Kidney epithelial cell (primary cell): ENCODE results near the gene SLC38A3. TPM values are rescaled to one million over a fixed set of nuclear protein-coding genes. Genes with fewer than 3 reads are reported as not detected.

Experiments
- DNase-seq: peaks from one replicate; pipeline ENCODE4 v3.0.0-alpha.2; 2010; ENCODE audit warnings: low read depth
- H3K27me3 ChIP-seq: 2 replicates; pipeline ENCODE4 v1.6.0; 2011; ENCODE audit warnings: low read length; ENCODE audit not compliant: control insufficient read depth, insufficient read depth
- H3K36me3 ChIP-seq: 2 replicates; pipeline ENCODE4 v1.5.1; 2011; ENCODE audit warnings: low read length; ENCODE audit not compliant: control insufficient read depth, insufficient read depth
- H3K4me3 ChIP-seq: 2 replicates; pipeline ENCODE4 v1.5.1; 2011; ENCODE audit warnings: low read depth, mild to moderate bottlenecking, control low read depth, low read length
- total RNA-seq: library from RNA; depleted of rRNA; stranded (reverse); fragments of >200 nt; gene quantifications from 2 replicates; pipeline ENCODE4 v1.2.3, GENCODE V29; 2015
- TF ChIP-seq, protein P1 (sequence below): IDR thresholded peaks from 2 replicates; pipeline ENCODE4 v1.5.1; 2011; ENCODE audit warnings: mild to moderate bottlenecking, moderate library complexity, low read length, control low read depth, inconsistent platforms; ENCODE audit not compliant: insufficient read depth, poor library complexity, severe bottlenecking

Gene SLC38A3
- total RNA-seq, 1 donor from 2014 or later, result 0.13 TPM

DNA sequence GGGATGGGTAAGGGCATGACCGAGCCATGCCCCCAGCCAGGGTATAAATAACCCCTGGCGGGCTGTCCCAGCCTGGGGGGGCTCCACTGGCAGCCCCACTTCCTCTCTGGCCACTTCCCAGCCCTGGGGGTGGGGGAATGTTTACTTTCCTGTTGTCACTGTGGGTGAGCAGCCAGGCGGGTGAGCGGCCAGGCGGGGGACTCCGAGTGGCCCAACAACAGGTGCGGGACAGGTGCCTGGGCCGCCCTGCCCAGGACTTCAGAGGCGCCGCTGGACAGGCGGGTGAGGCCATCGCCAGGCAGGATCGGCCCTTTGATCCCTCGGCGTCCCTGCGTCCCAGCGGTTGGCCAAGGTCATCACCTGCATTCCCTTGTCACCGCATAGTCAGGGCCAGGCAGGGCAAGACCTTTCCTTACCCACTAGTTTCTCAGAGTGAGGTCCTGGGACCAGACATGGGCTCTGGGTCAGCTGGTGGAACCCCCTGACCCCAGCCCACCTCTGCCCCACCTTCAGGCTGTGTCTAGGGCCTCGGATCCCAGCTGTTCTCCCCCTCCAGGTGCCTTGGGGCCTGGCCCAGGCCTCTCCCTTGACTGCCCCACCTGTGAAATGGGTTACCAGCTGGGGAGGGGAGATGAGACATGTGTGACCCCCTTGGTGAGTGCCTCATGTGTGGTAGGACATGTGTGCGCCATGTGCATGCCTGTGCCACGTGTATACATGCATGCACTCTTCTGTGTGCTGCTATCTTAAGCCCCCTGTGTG is 33.4 kb upstream of the SLC38A3 start:
- peaks cover 2% of the 10 kb centered on the region for H3K36me3 ChIP-seq
- DNase-seq, result no peak
- TF ChIP-seq, protein P1, sequence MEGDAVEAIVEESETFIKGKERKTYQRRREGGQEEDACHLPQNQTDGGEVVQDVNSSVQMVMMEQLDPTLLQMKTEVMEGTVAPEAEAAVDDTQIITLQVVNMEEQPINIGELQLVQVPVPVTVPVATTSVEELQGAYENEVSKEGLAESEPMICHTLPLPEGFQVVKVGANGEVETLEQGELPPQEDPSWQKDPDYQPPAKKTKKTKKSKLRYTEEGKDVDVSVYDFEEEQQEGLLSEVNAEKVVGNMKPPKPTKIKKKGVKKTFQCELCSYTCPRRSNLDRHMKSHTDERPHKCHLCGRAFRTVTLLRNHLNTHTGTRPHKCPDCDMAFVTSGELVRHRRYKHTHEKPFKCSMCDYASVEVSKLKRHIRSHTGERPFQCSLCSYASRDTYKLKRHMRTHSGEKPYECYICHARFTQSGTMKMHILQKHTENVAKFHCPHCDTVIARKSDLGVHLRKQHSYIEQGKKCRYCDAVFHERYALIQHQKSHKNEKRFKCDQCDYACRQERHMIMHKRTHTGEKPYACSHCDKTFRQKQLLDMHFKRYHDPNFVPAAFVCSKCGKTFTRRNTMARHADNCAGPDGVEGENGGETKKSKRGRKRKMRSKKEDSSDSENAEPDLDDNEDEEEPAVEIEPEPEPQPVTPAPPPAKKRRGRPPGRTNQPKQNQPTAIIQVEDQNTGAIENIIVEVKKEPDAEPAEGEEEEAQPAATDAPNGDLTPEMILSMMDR, result no peak
- H3K4me3 ChIP-seq, result no peak overlapping the region
- no peaks in the 10 kb centered on the region for H3K27me3 ChIP-seq

DNA sequence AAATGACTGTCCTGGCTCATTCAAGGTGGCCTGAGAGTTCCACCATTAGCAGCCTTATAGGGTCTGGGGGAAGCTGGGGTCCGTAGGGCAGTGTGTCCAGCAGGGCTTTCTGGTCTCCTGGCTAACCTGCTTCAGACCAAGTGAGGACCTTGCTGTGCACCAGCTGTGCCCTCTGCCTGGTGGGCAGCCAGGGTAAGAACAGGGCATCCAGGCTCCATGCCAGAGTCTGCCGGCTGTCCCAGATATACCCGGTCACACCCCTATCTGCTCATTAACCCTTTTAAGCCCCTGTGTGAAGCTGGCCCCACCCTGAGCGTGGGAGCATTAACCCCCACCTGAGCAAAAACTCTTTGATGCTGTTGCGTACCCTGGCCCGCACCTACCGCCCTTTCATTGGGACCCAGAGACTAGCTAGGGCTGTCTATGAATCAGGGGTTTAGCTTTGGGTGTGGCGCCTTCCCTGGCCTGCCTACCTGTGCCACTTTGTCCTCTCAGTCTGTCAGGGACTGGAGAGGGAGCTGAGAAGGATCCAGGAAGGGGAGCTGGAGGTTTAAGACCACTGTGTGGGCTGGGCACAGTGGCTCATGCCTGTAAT is 32.3 kb upstream of the SLC38A3 start:
- peaks cover 2% of the 10 kb centered on the region for H3K36me3 ChIP-seq
- H3K27me3 ChIP-seq, result no peaks in the 10 kb centered on the region
- TF ChIP-seq, protein P1, result no peak
- no peak overlapping the region for H3K4me3 ChIP-seq
- no peak for DNase-seq

DNA sequence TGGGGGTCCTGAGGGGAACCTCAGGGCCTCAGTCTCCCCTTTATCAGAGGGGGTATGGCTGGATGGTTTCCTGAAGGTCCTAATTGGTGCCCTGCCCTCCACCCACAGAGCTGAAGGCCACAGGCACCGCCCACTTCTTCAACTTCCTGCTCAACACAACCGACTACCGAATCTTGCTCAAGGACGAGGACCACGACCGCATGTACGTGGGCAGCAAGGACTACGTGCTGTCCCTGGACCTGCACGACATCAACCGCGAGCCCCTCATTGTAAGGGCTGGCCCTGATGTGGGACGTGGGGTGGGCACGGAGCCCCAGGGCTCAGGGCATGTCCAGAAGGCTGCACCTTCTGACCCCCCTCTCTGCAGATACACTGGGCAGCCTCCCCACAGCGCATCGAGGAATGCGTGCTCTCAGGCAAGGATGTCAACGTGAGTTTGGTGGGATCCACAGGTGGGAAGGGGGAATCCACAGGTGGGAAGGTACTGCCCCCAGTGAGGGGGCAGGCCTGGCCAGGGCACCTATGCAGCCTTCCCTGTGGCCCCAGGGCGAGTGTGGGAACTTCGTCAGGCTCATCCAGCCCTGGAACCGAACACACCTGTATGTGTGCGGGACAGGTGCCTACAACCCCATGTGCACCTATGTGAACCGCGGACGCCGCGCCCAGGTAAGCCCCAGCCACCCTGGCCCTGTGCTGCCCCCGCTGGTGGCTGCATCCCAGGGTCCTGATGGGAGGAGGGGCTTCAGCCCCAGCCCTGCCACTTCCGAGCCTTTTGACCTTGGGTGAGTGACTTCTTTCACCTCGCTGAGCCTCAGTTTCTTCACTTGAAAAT is 31.2 kb upstream of the SLC38A3 start:
- peaks cover 2% of the 10 kb centered on the region for H3K36me3 ChIP-seq
- no peak for DNase-seq
- no peaks in the 10 kb centered on the region for H3K27me3 ChIP-seq
- TF ChIP-seq, protein P1, result no peak
- H3K4me3 ChIP-seq, result no peak overlapping the region

DNA sequence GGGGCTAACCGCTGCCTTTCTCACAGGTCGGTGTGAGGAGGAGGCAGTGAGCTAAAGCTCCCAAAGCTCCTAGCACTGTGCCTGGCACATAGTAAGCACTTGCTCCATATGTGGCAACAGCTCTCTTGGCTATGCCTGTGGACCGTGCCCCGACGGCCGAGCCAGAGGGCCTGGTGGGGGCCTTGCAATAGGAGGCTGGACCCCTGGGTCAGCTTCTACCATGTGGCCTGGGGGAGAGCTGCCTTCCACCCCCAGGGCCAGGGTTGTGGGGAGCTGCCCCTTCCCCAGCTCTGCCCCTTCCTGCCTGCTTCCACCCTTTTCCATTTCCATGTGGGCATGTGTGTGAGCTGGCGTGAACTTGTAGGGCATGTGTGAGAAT is 30.6 kb upstream of the SLC38A3 start:
- Histone ChIP-seq H3K36me3 (peaks cover 2% of the 10 kb centered on the region), H3K4me3 (no peak overlapping the region), H3K27me3 (no peaks in the 10 kb centered on the region)
- no peak for DNase-seq
- TF ChIP-seq, protein P1, result no peak

DNA sequence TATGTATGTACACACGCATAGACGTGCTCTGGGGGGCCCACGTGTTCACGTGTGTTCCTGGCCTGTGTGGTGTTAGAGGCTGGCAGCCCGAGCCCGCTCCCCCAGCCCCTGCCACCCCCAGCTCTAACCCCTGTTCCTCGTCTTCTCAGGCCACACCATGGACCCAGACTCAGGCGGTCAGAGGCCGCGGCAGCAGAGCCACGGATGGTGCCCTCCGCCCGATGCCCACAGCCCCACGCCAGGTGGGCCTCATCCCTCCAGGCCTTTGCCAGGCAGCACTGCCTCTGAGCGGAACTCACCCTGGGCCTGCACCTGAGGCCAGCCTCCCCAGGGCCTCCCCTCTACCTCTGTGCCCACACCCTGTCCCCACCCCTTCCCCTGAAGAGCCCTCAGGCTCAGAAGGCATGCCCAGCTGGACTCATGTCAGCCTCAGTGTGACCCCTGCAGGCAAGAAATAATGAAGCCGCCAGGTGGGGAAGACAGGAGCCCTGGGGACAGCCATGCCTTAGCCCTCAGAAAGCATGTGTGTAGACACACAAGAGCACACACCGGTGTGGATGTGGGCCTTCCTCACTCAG is 30.0 kb upstream of the SLC38A3 start:
- TF ChIP-seq, protein P1, result no peak
- peaks cover 2% of the 10 kb centered on the region for H3K36me3 ChIP-seq

More for the DNA sequence above, 30.0 kb upstream of the SLC38A3 start:
- Histone ChIP-seq H3K4me3 (no peak overlapping the region), H3K27me3 (no peaks in the 10 kb centered on the region)
- DNase-seq, result no peak
